HG03520 (cell line): ENCODE data around the gene ZNF385D.

Experiments used
- ATAC-seq: cut with Tn5 transposase; IDR thresholded peaks from one replicate; pipeline ENCODE4 v1.9.1; 2021; ENCODE audit warnings: mild to moderate bottlenecking, moderate library complexity; ENCODE audit not compliant: unreplicated experiment

Gene ZNF385D

GRCh38 chr3:21750080-21750696, 822 bp downstream of the ZNF385D start:
- ATAC-seq = no peak

DNA sequence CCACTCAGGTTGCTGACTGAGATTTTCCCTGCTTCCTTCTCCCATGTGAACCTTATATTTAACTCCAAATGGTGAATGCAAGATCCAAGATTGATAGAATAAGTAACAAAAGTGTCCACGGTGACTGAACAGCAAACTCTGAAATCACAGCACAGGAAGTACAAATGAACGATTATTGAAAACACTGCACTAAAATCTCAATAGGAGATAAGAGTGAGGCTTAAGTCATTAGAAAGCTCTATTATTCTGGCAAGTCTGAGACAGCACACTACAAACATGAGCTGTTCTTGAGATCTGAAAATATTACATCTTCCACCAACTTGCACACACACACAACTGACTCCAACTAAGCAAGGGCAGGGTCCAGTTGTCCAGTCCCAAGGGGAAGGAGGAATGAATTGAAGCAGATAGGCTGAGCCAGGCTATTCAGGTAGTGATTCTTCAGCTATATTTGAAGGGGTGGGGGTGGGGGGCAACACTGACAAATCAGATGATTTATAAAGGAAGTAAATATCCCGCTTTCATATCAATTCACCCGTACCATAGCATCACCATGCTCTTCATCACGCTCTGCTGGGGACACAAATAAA, 2.9 kb downstream of the ZNF385D start:
- ATAC-seq = no peak

DNA sequence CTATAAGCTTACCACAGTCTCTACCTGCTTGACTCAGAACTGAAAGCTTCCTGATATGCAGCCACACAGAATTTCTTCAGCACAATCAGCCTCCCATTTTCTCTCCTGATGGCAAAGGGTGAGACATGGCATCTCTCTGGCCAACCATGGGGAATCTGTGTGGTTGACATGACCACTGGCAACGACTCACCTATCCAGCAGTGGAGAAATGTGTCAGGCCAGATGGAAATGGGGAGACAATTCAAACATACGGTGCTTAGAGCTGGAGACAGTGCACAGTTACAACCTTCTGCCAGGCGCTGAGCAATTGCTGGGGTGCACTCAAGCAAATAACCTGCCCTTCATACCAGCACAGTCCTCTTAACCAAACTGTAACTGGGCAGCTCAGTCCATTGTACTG, 3.6 kb downstream of the ZNF385D start:
- no peak for ATAC-seq

DNA sequence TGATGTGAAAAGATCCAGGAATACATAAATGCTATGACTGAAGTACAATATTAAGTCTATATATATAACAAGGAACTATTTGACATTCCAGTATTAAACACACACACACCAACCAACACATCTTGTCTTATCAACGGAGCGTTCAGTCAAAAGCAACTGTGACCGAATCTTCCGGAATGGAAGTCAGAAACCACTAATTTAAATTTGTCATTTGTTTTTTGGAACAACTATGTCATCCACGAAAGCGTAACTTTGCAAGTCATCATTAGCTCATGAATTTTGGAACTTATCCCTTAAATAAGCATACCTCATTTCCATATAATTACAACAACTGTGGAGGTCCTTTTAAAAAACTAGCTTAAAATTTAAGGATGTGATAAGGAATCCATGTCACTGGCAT, 5.0 kb downstream of the ZNF385D start:
- no peak for ATAC-seq

GRCh38 chr3:21744793-21745192, 6.2 kb downstream of the ZNF385D start:
- ATAC-seq = no peak

DNA sequence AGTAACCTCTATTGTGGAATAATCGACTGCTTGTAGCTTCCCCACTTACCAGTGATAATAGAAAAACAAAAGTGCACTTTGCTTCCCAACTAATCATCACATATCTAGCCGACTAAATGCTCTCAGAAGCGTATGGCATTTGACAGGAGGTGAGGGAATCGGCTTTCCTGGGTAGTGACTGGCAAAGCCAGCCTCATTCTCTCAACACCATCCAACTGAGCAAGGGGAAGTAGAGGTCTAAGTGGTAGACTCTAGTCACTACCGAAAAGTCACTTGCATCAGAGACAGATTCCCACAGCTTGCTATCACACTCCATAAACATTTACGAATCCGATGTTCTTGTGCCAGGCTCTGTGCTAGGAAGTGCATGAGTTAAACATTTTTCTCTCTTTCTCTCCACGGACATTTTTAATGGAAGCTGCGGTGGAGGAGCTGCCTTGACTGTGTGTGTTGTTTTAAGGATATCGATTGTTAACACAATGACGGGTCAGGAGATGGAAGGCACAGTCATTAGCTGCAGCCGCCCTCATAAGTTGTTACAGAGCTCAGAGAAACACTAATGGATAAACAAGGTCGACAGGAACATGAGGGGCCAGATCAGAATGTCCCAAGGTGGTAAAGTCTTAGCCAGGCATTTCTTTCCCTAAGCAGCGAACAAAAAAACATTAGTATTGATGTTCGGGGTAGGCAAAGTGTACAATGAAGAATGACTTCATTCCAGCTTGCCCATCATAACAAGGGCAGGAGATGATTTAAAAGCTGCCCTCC, 11.9 kb downstream of the ZNF385D start:
- ATAC-seq = no peak

GRCh38 chr3:21738283-21738682, 12.7 kb downstream of the ZNF385D start:
- ATAC-seq = no peak

DNA sequence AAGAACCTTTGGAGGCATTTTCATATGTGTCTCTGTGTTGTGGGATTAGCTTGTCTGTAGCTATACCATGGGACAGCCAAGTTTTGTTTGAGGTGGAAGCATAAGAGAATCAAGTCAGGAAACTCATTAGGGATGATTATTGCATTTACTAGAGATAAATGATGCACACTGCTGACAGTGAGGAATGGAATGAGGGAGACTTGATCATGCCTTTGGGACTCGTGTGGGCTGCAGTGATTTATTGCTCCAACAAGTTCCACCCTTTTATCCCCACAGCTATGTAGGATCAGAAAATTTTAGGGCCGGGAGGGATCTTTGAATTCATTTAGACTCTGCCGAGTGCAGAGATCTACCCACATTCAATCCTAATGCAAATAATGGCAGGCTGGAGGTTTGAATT, 16.3 kb downstream of the ZNF385D start:
- no peak for ATAC-seq

DNA sequence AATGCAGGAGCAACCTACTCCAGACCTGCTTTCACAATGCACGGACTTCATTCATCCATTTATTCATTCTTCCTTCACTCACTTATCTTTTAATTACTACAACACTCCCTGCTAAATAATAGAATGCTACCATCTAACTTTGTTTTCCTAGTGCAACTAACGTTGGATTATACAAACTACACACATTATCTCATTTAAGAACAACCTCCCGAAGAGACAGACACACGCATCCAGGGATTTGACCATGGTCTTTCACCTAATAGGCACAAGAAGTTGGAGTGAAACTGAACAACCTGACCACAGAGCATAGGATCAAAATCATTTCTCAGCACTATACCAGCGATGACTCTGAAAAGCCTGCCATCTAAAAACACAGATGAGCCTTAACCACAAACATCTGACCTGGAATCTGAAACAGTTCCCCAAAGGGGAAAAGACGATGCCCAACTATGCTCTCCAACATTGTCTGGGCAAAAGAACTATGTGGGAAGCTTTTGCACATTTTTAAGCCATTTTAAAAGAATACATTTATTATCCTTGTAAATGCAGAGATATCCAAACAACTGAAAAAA, 21.0 kb downstream of the ZNF385D start:
- no peak for ATAC-seq

- ATAC-seq = no peak
These were observed 21.7 kb downstream of the ZNF385D start for GRCh38 chr3:21729331-21729730.

- ATAC-seq = no peak
These were observed 28.2 kb downstream of the ZNF385D start for GRCh38 chr3:21722768-21723167.

DNA sequence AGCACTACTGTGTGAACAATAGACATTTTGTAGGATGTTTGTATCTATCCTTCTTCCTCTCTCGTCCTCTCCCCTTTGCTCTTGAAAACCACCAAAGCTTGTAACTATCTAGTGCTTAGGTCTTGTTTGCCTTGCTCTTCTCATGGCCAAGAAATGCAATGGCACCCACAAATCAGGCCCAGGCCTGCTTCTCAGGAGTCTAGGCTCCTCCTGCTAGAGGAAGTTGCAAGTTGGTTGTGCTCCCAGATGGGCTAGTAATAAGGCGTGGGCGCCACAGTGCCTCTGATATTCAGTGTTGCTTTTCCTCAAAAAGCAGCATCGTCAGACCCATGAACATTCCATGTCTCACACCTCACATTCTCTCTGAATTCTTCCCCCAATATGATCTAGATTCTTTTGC, 28.7 kb downstream of the ZNF385D start:
- ATAC-seq = no peak

- ATAC-seq = no peak
These were observed 31.9 kb downstream of the ZNF385D start for GRCh38 chr3:21718943-21719591.

DNA sequence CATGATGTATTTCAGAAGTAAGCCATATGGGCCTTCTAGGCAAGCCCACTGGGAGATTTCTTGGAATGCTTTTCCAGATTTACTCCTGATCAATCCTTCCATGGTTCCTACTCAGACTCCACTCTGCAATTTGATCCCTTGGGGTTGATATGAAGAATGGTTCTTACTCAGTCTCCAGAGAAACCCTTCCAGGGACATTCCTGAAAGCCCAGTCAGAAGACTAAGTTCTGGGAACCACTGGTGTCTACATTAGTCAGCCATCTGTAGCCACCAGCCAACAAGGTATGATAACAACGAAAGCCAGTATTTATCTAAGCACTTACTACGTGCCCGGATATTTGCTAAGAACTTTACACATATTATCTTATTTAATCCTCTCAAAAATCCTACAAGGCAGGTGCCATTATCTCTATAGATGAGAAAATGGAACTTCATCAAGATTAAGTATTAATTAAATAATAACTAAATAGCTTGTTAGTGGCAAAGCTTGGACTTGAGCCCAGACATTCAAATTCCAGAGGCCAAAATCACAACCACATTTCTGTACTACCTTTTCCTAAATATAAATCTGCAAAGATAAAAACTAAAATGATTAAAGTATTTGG, 32.7 kb downstream of the ZNF385D start:
- no peak for ATAC-seq

GRCh38 chr3:21715662-21716061, 35.3 kb downstream of the ZNF385D start:
- no peak for ATAC-seq

- no peak for ATAC-seq
These were observed 45.2 kb downstream of the ZNF385D start for GRCh38 chr3:21705769-21706168.

- ATAC-seq = no peak
These were observed 46.2 kb downstream of the ZNF385D start for GRCh38 chr3:21704796-21705195.

- no peak for ATAC-seq
These were observed 47.7 kb downstream of the ZNF385D start for GRCh38 chr3:21703291-21703690.

DNA sequence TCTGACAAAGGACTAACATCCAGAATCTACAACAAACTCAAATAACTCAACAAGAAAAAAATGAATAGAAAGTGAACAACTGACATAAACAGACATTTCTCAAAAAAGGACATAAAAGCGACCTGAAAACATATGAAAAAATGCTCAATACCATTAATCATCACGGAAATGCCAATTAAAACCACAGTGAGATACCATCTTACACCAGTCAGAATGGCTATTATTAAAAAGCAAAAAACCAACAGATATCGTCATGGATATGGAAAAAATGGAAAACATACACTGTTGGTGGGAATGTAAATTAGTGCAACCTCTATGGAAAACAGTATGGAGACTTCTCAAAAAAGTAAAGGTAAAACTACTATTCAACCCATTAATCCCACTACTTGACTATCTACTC, 53.3 kb downstream of the ZNF385D start:
- ATAC-seq = no peak

DNA sequence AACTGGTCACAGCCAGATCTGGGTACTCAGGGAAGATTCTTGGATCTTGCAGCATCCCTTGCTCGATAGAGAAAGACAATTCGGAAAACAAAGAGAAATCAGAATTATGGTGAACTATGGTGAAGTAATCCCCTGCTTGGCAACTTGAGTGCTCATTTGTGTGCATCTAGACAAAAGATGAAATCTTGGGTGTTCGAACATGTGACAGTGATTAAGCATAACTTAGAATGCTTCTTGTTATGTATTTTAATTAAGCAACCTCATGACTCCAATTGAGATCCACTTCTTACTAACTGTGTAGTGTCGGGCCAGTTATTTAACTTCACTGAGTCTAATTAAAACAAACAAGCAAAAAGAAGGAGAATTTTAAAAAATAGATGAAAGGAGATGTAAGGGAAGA, 56.5 kb downstream of the ZNF385D start:
- no peak for ATAC-seq

DNA sequence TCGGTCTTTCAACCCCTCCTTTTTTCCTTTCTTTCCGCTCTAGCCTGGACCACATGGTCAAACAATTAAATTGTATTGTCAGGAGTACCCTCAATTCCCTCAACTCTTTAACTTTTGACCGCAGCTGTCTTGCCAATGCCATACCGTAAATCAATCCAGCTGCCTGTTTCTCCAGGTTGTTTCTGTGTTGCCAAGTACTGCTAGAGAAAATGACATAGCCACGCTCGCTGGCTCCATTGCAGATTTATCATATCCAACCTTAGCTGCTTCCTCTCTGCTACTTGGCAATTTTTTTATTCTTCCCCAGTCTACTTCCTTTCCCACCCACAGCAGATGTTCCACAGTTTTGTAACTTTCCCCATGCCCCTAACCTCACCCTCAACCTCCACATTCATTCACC, 60.0 kb downstream of the ZNF385D start:
- no peak for ATAC-seq
